Panc1 (cell line): ENCODE results near the gene DMGDH. TPM values are rescaled to one million over a fixed set of nuclear protein-coding genes. Genes with fewer than 3 reads are reported as not detected.

Experiments used
- ATAC-seq: fragments of 200-7000 bp; cut with Tn5 transposase; 2 replicates; pipeline ENCODE4 v1.9.1; 2020; ENCODE audit warnings: mild to moderate bottlenecking, moderate library complexity
- BruUV-seq: library from RNA; stranded (reverse); fragments of 400-500 nt; replicated peaks from 2 replicates; lab custom pipeline; 2021; lab: Mats Ljungman, UMichigan
- CTCF ChIA-PET: fragments of 300-600 bp; sonication (Branson Sonifier 250); formaldehyde crosslinking; loops from one replicate; lab custom pipeline; 2022; ENCODE audit warnings: antibody characterized with exemption; lab: Charles Lee
- POLR2A ChIA-PET: fragments of 300-600 bp; sonication (Branson Sonifier 250); formaldehyde crosslinking; loops from one replicate; lab custom pipeline; 2022; ENCODE audit warnings: antibody characterized with exemption; lab: Charles Lee
- DNase-seq: peaks from one replicate; pipeline ENCODE4 v3.0.0-alpha.2; 2010; ENCODE audit warnings: low read depth, low spot score
- H3K27ac ChIP-seq: 2 replicates; pipeline ENCODE4 v1.5.1; 2011; ENCODE audit warnings: mild to moderate bottlenecking, low read length, inconsistent platforms
- H3K27me3 ChIP-seq: fragments of 200-500 bp; sonication (Bioruptor generic); 2 replicates; pipeline ENCODE4 v1.6.0; 2014; ENCODE audit warnings: low read length, inconsistent platforms; ENCODE audit not compliant: control insufficient read depth, insufficient read depth
- H3K36me3 ChIP-seq: fragments of 200-500 bp; sonication (Bioruptor generic); 2 replicates; pipeline ENCODE4 v1.5.1; 2014; ENCODE audit warnings: inconsistent platforms, mild to moderate bottlenecking, low read length, moderate library complexity; ENCODE audit not compliant: control insufficient read depth, insufficient read depth
- H3K4me1 ChIP-seq: 2 replicates; pipeline ENCODE4 v1.5.1; 2011; ENCODE audit warnings: inconsistent platforms, mild to moderate bottlenecking, low read length, moderate library complexity; ENCODE audit not compliant: control insufficient read depth, insufficient read depth
- H3K4me3 ChIP-seq, 2 experiments: 2 replicates each; pipeline ENCODE4 v1.5.1; 2011 to 2012; ENCODE audit warnings: low read depth in 2 of 2, low read length in 2 of 2, mild to moderate bottlenecking in 2 of 2, inconsistent platforms in 1 of 2, moderate library complexity in 1 of 2
- H3K9me3 ChIP-seq: fragments of 200-500 bp; sonication (Bioruptor generic); 2 replicates; pipeline ENCODE4 v1.5.1; 2014; ENCODE audit warnings: low read depth, mild to moderate bottlenecking, inconsistent platforms, low read length, moderate library complexity; ENCODE audit not compliant: control insufficient read depth, insufficient read depth
- POLR2AphosphoS5 ChIP-seq: IDR thresholded peaks from 2 replicates; pipeline ENCODE4 v1.6.1; 2012; ENCODE audit warnings: mild to moderate bottlenecking, low read depth, low read length, moderate library complexity
- SIN3A ChIP-seq: IDR thresholded peaks from 2 replicates; pipeline ENCODE4 v1.6.1; 2012; ENCODE audit warnings: low read depth, mild to moderate bottlenecking, low read length, moderate library complexity, borderline replicate concordance; ENCODE audit not compliant: insufficient read depth
- TCF7L2 ChIP-seq: IDR thresholded peaks from 2 replicates; pipeline ENCODE4 v1.6.1; 2011; ENCODE audit warnings: mild to moderate bottlenecking, low read depth, low read length, inconsistent platforms
- in situ Hi-C: cut with HindIII; loops from 2 replicates; pipeline ENCODE4 v1.10.0; 2016; ENCODE audit warnings: low sequenced_read_pairs, low pct_unique_long_range_greater_than_20kb
- intact Hi-C: fragments of 100-400 bp; cut with micrococcal nuclease; formaldehyde crosslinking; loops from one replicate; pipeline ENCODE4 v1.10.0; 2022; ENCODE audit not compliant: unreplicated experiment
- total RNA-seq: library from RNA; stranded (reverse); gene quantifications from one replicate; pipeline ENCODE4 v1.2.1, GENCODE V29; 2021; ENCODE audit not compliant: unreplicated experiment
- TF ChIP-seq, protein P1 (sequence below), 2 experiments: IDR thresholded peaks; 2 replicates each; pipeline ENCODE4 v1.6.1; 2011 to 2012; ENCODE audit warnings: low read depth in 2 of 2, control low read depth in 1 of 2, low read length in 1 of 2, mild to moderate bottlenecking in 1 of 2, moderate library complexity in 1 of 2; ENCODE audit not compliant: insufficient read depth in 1 of 2
- TF ChIP-seq, protein P2 (sequence below): fragments of 450-650 bp; IDR thresholded peaks from 2 replicates; pipeline ENCODE4 v1.5.1; 2017; ENCODE audit warnings: mild to moderate bottlenecking

DMGDH gene
- total RNA-seq, 1 experiment from 2014 or later: 0.54 TPM

DNA sequence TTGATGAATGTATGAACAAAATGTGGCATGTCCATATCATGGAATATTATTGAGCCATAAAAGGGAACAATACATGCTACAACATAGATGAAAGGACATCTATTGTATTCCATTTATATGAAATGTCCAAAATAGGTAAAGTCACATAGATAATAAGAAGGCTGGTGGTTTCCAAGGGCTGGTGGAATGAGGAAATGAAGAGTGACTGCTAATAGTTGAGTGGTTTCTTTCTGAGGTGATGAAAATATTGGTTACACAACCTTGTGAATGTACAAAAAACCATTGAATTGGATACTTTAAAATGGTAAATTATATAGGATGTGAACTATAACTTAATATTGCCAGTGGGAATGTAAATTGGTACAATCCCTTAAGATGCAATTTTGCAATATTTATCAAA is 89.6 kb downstream of the DMGDH start:
- in situ Hi-C loops: no loop called here
- Histone ChIP-seq H3K27ac (no peak overlapping the region; the same call in 1 of the 2 replicates), H3K4me3 (no peak overlapping the region), H3K9me3 (no peaks in the 10 kb centered on the region), H3K36me3 (no peaks in the 10 kb centered on the region), H3K4me1 (peaks cover 16% of the 10 kb centered on the region), H3K27me3 (no peaks in the 10 kb centered on the region)
- CTCF ChIA-PET: no interaction called here
- no peak for TF ChIP-seq POLR2AphosphoS5
- no peak for TF ChIP-seq SIN3A
- no peak for TF ChIP-seq TCF7L2
- TF ChIP-seq, protein P1, sequence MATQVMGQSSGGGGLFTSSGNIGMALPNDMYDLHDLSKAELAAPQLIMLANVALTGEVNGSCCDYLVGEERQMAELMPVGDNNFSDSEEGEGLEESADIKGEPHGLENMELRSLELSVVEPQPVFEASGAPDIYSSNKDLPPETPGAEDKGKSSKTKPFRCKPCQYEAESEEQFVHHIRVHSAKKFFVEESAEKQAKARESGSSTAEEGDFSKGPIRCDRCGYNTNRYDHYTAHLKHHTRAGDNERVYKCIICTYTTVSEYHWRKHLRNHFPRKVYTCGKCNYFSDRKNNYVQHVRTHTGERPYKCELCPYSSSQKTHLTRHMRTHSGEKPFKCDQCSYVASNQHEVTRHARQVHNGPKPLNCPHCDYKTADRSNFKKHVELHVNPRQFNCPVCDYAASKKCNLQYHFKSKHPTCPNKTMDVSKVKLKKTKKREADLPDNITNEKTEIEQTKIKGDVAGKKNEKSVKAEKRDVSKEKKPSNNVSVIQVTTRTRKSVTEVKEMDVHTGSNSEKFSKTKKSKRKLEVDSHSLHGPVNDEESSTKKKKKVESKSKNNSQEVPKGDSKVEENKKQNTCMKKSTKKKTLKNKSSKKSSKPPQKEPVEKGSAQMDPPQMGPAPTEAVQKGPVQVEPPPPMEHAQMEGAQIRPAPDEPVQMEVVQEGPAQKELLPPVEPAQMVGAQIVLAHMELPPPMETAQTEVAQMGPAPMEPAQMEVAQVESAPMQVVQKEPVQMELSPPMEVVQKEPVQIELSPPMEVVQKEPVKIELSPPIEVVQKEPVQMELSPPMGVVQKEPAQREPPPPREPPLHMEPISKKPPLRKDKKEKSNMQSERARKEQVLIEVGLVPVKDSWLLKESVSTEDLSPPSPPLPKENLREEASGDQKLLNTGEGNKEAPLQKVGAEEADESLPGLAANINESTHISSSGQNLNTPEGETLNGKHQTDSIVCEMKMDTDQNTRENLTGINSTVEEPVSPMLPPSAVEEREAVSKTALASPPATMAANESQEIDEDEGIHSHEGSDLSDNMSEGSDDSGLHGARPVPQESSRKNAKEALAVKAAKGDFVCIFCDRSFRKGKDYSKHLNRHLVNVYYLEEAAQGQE (IDR thresholded peaks at IDR 0.05; ENCODE audit: insufficient read depth in 1 of 2, low read depth in 2 of 2, low read length in 1 of 2): no peak
- TF ChIP-seq, protein P2, sequence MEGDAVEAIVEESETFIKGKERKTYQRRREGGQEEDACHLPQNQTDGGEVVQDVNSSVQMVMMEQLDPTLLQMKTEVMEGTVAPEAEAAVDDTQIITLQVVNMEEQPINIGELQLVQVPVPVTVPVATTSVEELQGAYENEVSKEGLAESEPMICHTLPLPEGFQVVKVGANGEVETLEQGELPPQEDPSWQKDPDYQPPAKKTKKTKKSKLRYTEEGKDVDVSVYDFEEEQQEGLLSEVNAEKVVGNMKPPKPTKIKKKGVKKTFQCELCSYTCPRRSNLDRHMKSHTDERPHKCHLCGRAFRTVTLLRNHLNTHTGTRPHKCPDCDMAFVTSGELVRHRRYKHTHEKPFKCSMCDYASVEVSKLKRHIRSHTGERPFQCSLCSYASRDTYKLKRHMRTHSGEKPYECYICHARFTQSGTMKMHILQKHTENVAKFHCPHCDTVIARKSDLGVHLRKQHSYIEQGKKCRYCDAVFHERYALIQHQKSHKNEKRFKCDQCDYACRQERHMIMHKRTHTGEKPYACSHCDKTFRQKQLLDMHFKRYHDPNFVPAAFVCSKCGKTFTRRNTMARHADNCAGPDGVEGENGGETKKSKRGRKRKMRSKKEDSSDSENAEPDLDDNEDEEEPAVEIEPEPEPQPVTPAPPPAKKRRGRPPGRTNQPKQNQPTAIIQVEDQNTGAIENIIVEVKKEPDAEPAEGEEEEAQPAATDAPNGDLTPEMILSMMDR: no peak
- no TSS peak for BruUV-seq
- DNase-seq (no peak), ATAC-seq (no peak)
- intact Hi-C loops: no loop called here
- POLR2A ChIA-PET: no interaction called here

DNA sequence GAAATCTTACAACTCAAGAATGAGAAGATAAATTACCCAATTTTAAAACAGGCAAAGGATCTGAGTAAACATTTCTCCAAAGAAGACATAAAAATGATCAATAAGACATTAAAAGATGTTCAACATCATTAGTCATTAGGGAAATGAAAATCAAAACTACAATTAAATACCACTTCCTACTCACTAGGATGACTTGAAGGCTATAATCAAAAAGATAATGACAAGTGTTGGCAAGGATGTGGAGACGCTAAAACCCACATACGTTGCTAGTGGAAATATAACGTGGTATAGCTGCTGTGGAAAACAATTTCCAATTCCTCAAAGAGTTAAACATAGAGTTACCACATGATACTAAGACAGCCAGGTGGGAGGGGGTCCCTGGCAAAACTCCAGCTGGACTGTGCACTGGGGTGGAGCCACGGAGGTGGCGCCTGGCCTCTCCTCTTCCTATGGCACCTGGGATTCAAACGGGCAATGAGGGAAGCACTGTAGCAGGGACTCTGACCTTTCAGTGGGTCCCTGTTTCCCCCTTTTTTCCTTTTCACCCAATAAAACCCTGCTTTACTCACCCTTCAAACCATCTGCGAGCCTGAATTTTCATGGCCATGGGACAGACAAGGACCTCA is 90.2 kb downstream of the DMGDH start:
- no peak for ATAC-seq
- Histone ChIP-seq H3K27ac (no peak overlapping the region), H3K9me3 (no peaks in the 10 kb centered on the region), H3K27me3 (no peaks in the 10 kb centered on the region), H3K4me3 (no peak overlapping the region), H3K36me3 (no peaks in the 10 kb centered on the region), H3K4me1 (peaks cover 16% of the 10 kb centered on the region)
- ChIA-PET CTCF (interaction anchor here (0.6 kb wide), 1 partner anchor 185 kb away, joined by 3 read pairs; no protein-coding TSS in a partner anchor), POLR2A (no interaction called here)
- DNase-seq: no peak
- TF ChIP-seq TCF7L2 (no peak), POLR2AphosphoS5 (no peak), SIN3A (no peak)
- TF ChIP-seq, protein P1 (IDR thresholded peaks at IDR 0.05; ENCODE audit: insufficient read depth in 1 of 2, low read depth in 2 of 2, low read length in 1 of 2): no peak
- TF ChIP-seq, protein P2: no peak
- no TSS peak for BruUV-seq
- intact Hi-C loops (no loop called here), in situ Hi-C loops (no loop called here)
